Neural crest cell (in vitro differentiated cells): ENCODE measurements around the gene IWS1. TPM values are rescaled to one million over a fixed set of nuclear protein-coding genes. Genes with fewer than 3 reads are reported as not detected.
"Not testable (repeated sequence)": the region's sequence is repeated elsewhere in the genome, so short reads cannot be mapped to it uniquely, and the experiment has no call there.

Experiments used
- DNase-seq: peaks from one replicate; pipeline ENCODE4 v3.0.0; 2021; ENCODE audit warnings: low read depth, mixed read lengths, low spot score
- H3K27ac Mint-ChIP-seq: one replicate; pipeline ENCODE4 v1.8.0; 2021; ENCODE audit warnings: mild to moderate bottlenecking, mixed read lengths; ENCODE audit not compliant: unreplicated experiment
- H3K27me3 Mint-ChIP-seq: 2 replicates; pipeline ENCODE4 v1.8.0; 2021; ENCODE audit warnings: low read depth, mild to moderate bottlenecking, mixed read lengths
- H3K36me3 Mint-ChIP-seq: 2 replicates; pipeline ENCODE4 v1.8.0; 2021; ENCODE audit warnings: low read depth, mild to moderate bottlenecking, mixed read lengths
- H3K4me1 Mint-ChIP-seq: 2 replicates; pipeline ENCODE4 v1.8.0; 2021; ENCODE audit warnings: mixed read lengths
- H3K4me3 Mint-ChIP-seq: one replicate; pipeline ENCODE4 v1.8.0; 2021; ENCODE audit warnings: mild to moderate bottlenecking, mixed read lengths
- H3K9me3 Mint-ChIP-seq: 2 replicates; pipeline ENCODE4 v1.8.0; 2021; ENCODE audit warnings: mixed read lengths
- total RNA-seq: library from RNA; stranded (reverse); gene quantifications from 2 replicates; pipeline ENCODE4 v1.2.1, GENCODE V29; 2021
- TF ChIP-seq, protein P1 (sequence below): fragments of 200-600 bp; sonication (generic); conservative IDR thresholded peaks from 2 replicates; pipeline ENCODE4 v1.5.0; 2021; ENCODE audit warnings: antibody characterized with exemption, mild to moderate bottlenecking

IWS1 gene
- total RNA-seq, 1 donor from 2014 or later = 63.0 TPM

GRCh38 chr2:127531221-127531648 is 4.9 kb upstream of the IWS1 start:
- Mint-ChIP-seq H3K9me3 (peaks cover 2% of the 10 kb centered on the region), H3K27me3 (peaks cover 12% of the 10 kb centered on the region), H3K4me3 (no peak overlapping the region), H3K4me1 (peaks cover 20% of the 10 kb centered on the region), H3K36me3 (no peaks in the 10 kb centered on the region), H3K27ac (no peak overlapping the region)
- TF ChIP-seq, protein P1, sequence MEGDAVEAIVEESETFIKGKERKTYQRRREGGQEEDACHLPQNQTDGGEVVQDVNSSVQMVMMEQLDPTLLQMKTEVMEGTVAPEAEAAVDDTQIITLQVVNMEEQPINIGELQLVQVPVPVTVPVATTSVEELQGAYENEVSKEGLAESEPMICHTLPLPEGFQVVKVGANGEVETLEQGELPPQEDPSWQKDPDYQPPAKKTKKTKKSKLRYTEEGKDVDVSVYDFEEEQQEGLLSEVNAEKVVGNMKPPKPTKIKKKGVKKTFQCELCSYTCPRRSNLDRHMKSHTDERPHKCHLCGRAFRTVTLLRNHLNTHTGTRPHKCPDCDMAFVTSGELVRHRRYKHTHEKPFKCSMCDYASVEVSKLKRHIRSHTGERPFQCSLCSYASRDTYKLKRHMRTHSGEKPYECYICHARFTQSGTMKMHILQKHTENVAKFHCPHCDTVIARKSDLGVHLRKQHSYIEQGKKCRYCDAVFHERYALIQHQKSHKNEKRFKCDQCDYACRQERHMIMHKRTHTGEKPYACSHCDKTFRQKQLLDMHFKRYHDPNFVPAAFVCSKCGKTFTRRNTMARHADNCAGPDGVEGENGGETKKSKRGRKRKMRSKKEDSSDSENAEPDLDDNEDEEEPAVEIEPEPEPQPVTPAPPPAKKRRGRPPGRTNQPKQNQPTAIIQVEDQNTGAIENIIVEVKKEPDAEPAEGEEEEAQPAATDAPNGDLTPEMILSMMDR = peak; percentile 26
- DNase-seq = no peak

DNA sequence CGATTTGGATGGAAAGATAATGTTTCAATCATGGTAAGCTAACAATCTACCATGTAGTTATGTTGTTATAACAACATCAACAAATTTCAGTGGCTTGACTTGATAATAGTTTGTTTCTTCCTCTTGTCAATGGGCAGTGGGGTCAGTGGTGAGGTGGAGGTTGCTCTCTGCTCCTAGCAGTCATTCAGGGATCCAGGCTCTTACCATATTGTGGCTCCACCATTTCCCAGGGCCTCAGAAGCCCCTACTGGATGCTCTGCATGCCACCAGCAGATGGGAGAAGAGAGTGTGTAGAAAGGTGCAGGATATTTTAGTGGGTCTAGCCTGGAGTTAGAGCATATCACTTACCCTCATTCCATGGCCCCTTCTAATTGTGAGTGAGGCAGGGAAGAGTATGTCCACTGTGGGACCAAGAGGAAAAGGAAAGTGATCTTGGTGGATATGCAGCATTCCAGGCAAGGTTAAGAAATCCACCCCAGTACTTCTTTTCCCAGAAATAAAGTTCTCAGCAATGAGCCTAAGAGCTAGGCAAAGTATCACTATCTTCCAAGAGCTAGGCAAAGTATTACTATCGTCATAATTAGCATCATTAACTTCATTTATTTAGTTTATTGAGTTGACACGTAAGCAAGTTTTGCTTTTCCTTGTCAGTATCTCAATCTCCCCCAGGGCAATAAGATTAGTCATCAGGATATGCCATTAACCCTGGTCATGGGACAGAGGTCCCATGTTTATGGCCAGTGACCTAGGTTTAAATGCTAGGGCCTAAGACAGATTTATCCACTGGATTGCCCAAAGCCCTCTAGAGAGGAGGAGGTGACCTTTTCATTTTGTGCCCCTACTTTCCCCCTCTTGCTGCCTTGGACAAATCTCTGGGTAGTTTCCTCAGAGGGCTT is 4.2 kb upstream of the IWS1 start:
- no peak for DNase-seq
- peaks cover 2% of the 10 kb centered on the region for H3K9me3 Mint-ChIP-seq
- H3K36me3 Mint-ChIP-seq = no peaks in the 10 kb centered on the region
- TF ChIP-seq, protein P1 = no peak
- peak overlapping the region; percentile 38 for H3K4me3 Mint-ChIP-seq
- H3K4me1 Mint-ChIP-seq = peaks cover 23% of the 10 kb centered on the region
- no peak overlapping the region for H3K27ac Mint-ChIP-seq
- peaks cover 12% of the 10 kb centered on the region for H3K27me3 Mint-ChIP-seq

DNA sequence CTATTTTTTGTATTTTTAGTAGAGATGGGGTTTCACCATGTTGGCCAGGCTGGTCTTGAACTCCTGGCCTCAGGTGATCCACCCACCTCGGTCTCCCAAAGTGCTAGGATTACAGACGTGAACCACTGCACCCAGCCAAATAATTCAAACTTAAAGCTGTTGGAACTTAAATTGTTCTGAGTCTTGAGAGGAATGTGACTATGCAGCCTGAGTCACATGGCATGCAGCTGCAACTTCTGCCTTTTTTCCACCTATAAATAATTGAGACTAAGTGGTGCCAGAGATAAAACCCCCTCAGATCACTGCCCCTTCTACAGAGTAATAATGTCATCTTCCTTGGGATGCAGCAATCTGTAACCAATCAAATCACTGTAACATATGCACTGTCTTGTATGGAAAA is 3.1 kb upstream of the IWS1 start:
- not testable (repeated sequence) for H3K36me3 Mint-ChIP-seq

GRCh38 chr2:127528487-127528886 is 2.2 kb upstream of the IWS1 start:
- Mint-ChIP-seq H3K27me3 (peaks cover 6% of the 10 kb centered on the region), H3K4me3 (peak overlapping the region; percentile 39), H3K27ac (no peak overlapping the region), H3K4me1 (peaks cover 32% of the 10 kb centered on the region), H3K9me3 (peaks cover 2% of the 10 kb centered on the region), H3K36me3 (peaks cover 3% of the 10 kb centered on the region)
- no peak for DNase-seq
- TF ChIP-seq, protein P1 = no peak

More for the DNA sequence above, 3.1 kb upstream of the IWS1 start:
- DNase-seq, H3K4me3 Mint-ChIP-seq, H3K9me3 Mint-ChIP-seq, H3K27ac Mint-ChIP-seq: not testable (repeated sequence)
- peaks cover 26% of the 10 kb centered on the region for H3K4me1 Mint-ChIP-seq
- peaks cover 12% of the 10 kb centered on the region for H3K27me3 Mint-ChIP-seq

- H3K27ac Mint-ChIP-seq = peak overlapping the region; percentile 99
- H3K4me3 Mint-ChIP-seq = peak overlapping the region; percentile 98
Measured at GRCh38 chr2:127527001-127527804, 914 bp upstream of the IWS1 start.

More at GRCh38 chr2:127527001-127527804, 914 bp upstream of the IWS1 start:
- DNase-seq = no peak
- Mint-ChIP-seq H3K4me1 (peaks cover 32% of the 10 kb centered on the region), H3K36me3 (peaks cover 3% of the 10 kb centered on the region), H3K9me3 (peaks cover 2% of the 10 kb centered on the region), H3K27me3 (no peaks in the 10 kb centered on the region)
- TF ChIP-seq, protein P1 = no peak
